Pancreas (tissue), 10 donors: ENCODE results near the gene LGALSL. TPM values are rescaled to one million over a fixed set of nuclear protein-coding genes. Genes with fewer than 3 reads are reported as not detected.
A peak's percentile ranks its signal among the peaks of the same experiment; 100 is the strongest.

Experiments used
- ATAC-seq, 4 donors: fragments of 200-7000 bp; cut with Tn5 transposase; one replicate each; pipeline versions ENCODE4 v1.8.0 to v1.9.1; 2020; ENCODE audit warnings: mild to moderate bottlenecking in 4 of 4, moderate library complexity in 4 of 4
- DNase-seq, 6 donors: peaks; one replicate each; pipeline ENCODE4 v3.0.0-alpha.2; 2020
- FAIRE-seq: peaks from 2 replicates; lab custom pipeline; 2012; peaks lifted over from hg19 to GRCh38; lab: Jason Lieb, UNC
- H3K27ac ChIP-seq, 4 donors: fragments of 200-600 bp; sonication (generic); 1 replicate in 3 of 4; 2 replicates in 1 of 4; pipeline versions ENCODE4 v1.5.0 to v1.8.0; 2020
- H3K27me3 ChIP-seq, 4 donors: fragments of 200-600 bp; one replicate each; pipeline ENCODE4 v1.8.0; 2021
- H3K36me3 ChIP-seq, 3 donors: fragments of 200-600 bp; sonication (generic) in 1 of 3; one replicate each; pipeline versions ENCODE4 v1.5.0 to v1.8.0; 2020 to 2021
- H3K4me1 ChIP-seq, 3 donors: fragments of 200-600 bp; one replicate each; pipeline ENCODE4 v1.8.0; 2021
- H3K4me3 ChIP-seq, 4 donors: fragments of 200-600 bp; sonication (generic) in 2 of 4; one replicate each; pipeline versions ENCODE4 v1.5.0 to v1.8.0; 2020 to 2021
- H3K9me3 ChIP-seq, 4 donors: fragments of 200-600 bp; one replicate each; pipeline ENCODE4 v1.8.0; 2021
- CTCF ChIP-seq, 4 donors: fragments of 200-600 bp; sonication (generic) in 3 of 4; IDR thresholded peaks; one replicate each; pipeline versions ENCODE4 v1.5.0 to v1.8.0; 2021; ENCODE audit warnings: antibody characterized with exemption in 4 of 4
- WGBS, 2 donors: extraction: QIAGEN DNeasy Blood & Tissue Kit; methylation state at CpG; one replicate each; pipeline ENCODE4 v1.1.7; 2013; 5-methylcytosine and 5-hydroxymethylcytosine counted together
- intact Hi-C, 3 donors: fragments of 100-400 bp; cut with DNase I; formaldehyde crosslinking; loops; one replicate each; pipeline versions ENCODE4 v1.11.1 to v1.14.2; 2022
- polyA plus RNA-seq, 2 donors: library from polyadenylated mRNA; stranded (reverse); fragments of 200-250 nt; gene quantifications; one replicate each; pipeline ENCODE4 v1.2.3, GENCODE V29; 2013
- total RNA-seq, 6 donors: library from RNA; stranded (reverse); fragmentation: NEBNext Ultra II Directional in 4 of 6; extraction: Animal tissue kit (Norgen Biotek cat#: 25700) in 4 of 6; gene quantifications; one replicate each; pipeline versions ENCODE4 v1.2.1 to v1.2.4, GENCODE V29; 2021 to 2023
- donor health status: healthy with polysubstance abuse.
- donor health status: DM: no; HTN: no; CAD: no; lungs with moderate emphysema.
- donor health status: DM: no; HTN: no; CAD: no.
- donor health status: control.
- donor health status: control.
- donor health status: Bipolar disorder and iron deficiency.
- donor health status: DM: yes; HTN: yes; CAD: no.
- donor health status: DM: no; HTN: no; CAD: no.
- donor health status: DM: no; HTN: no; CAD: no.
- donor health status: DM: yes; HTN: yes; CAD: no.

Gene LGALSL
- total and polyA plus RNA-seq, 8 donors = 3.5 to 8.6 (median 5.8) TPM

- H3K36me3 ChIP-seq = no peaks in the 10 kb centered on the region
- no peak overlapping the region for H3K27ac ChIP-seq
- no peaks in the 10 kb centered on the region for H3K9me3 ChIP-seq
- no peak for TF ChIP-seq CTCF (IDR thresholded peaks at IDR 0.05)
- no peaks in the 10 kb centered on the region for H3K27me3 ChIP-seq
- DNase-seq (no peak), ATAC-seq (no peak), FAIRE-seq (no peak)
- intact Hi-C loops = no loop called here
- H3K4me3 ChIP-seq = no peak overlapping the region
- H3K4me1 ChIP-seq = no peaks in the 10 kb centered on the region
- 79 to 84% methylated on average over 1 of the region's 1 CpG for WGBS, 2 donors
These were observed 28.3 kb downstream of the LGALSL start for GRCh38 chr2:64482243-64482642.

GRCh38 chr2:64482765-64483504 is 29.0 kb downstream of the LGALSL start:
- Histone ChIP-seq H3K27ac (no peak overlapping the region), H3K4me3 (no peak overlapping the region), H3K9me3 (no peaks in the 10 kb centered on the region), H3K36me3 (no peaks in the 10 kb centered on the region), H3K27me3 (no peaks in the 10 kb centered on the region), H3K4me1 (no peaks in the 10 kb centered on the region)
- intact Hi-C loops = no loop called here
- DNase-seq (peak in 2 of 6 donors; percentile 17 to 33), FAIRE-seq (no peak), ATAC-seq (peak in 3 of 4 donors; percentile 68 to 86 (median 72))
- TF ChIP-seq CTCF (IDR thresholded peaks at IDR 0.05) = no peak
- WGBS, 2 donors = 49 to 50% methylated on average over 5 of the region's 5 CpGs

GRCh38 chr2:64485331-64485730 is 31.4 kb downstream of the LGALSL start:
- no peak for ATAC-seq

GRCh38 chr2:64485961-64486360 is 32.0 kb downstream of the LGALSL start:
- H3K36me3 ChIP-seq = no peaks in the 10 kb centered on the region
- FAIRE-seq = no peak
- intact Hi-C loops = loop anchor here in 2 of 3 donors (5.0 kb wide), 1 partner anchor 154 kb away; no protein-coding TSS in a partner anchor
- no peak for TF ChIP-seq CTCF (IDR thresholded peaks at IDR 0.05)
- H3K4me1 ChIP-seq = no peaks in the 10 kb centered on the region
- no peak for DNase-seq
- no peak overlapping the region for H3K4me3 ChIP-seq
- 57 to 62% methylated on average over 8 of the region's 8 CpGs for WGBS, 2 donors
- H3K27me3 ChIP-seq = no peaks in the 10 kb centered on the region
- ATAC-seq = no peak
- H3K9me3 ChIP-seq = no peaks in the 10 kb centered on the region
- no peak overlapping the region for H3K27ac ChIP-seq

More at GRCh38 chr2:64485331-64485730, 31.4 kb downstream of the LGALSL start:
- FAIRE-seq = no peak
- no peak overlapping the region for H3K4me3 ChIP-seq
- WGBS, 2 donors = 64 to 77% methylated on average over 4 of the region's 4 CpGs
- no peaks in the 10 kb centered on the region for H3K27me3 ChIP-seq
- intact Hi-C loops = loop anchor here in 2 of 3 donors (5.0 kb wide), 1 partner anchor 153 kb away; no protein-coding TSS in a partner anchor
- H3K36me3 ChIP-seq = no peaks in the 10 kb centered on the region
- no peaks in the 10 kb centered on the region for H3K9me3 ChIP-seq
- no peak for TF ChIP-seq CTCF (IDR thresholded peaks at IDR 0.05)
- DNase-seq = no peak
- no peak overlapping the region for H3K27ac ChIP-seq
- no peaks in the 10 kb centered on the region for H3K4me1 ChIP-seq
